Loucy (cell line): ENCODE results near the gene SULT2B1.
"Not testable (repeated sequence)": the region's sequence is repeated elsewhere in the genome, so short reads cannot be mapped to it uniquely, and the experiment has no call there.

Source experiments
- H2AFZ ChIP-seq: fragments of 200-600 bp; sonication (generic); 2 replicates; pipeline ENCODE4 v1.6.0; 2016; ENCODE audit warnings: antibody characterized with exemption, mild to moderate bottlenecking, low read length, moderate library complexity
- H3F3A ChIP-seq: fragments of 200-600 bp; 2 replicates; pipeline ENCODE4 v1.6.0; 2016; ENCODE audit warnings: antibody characterized with exemption, low read depth, mild to moderate bottlenecking
- H3K27me3 ChIP-seq: fragments of 200-600 bp; sonication (generic); 2 replicates; pipeline ENCODE4 v1.6.1; 2014; ENCODE audit warnings: low read length, mild to moderate bottlenecking; ENCODE audit not compliant: insufficient read depth, poor library complexity, severe bottlenecking
- H3K36me3 ChIP-seq: fragments of 200-600 bp; sonication (generic); 2 replicates; pipeline ENCODE4 v1.6.1; 2016; ENCODE audit warnings: low read length; ENCODE audit not compliant: insufficient read depth
- H3K4me1 ChIP-seq: fragments of 200-600 bp; sonication (generic); 2 replicates; pipeline ENCODE4 v1.5.1; 2014; ENCODE audit warnings: low read length, mild to moderate bottlenecking; ENCODE audit not compliant: insufficient read depth, poor library complexity, severe bottlenecking
- H3K4me2 ChIP-seq: fragments of 200-600 bp; sonication (generic); 2 replicates; pipeline ENCODE4 v1.6.0; 2014; ENCODE audit warnings: antibody characterized with exemption, low read length, low read depth, mild to moderate bottlenecking; ENCODE audit not compliant: poor library complexity, severe bottlenecking
- H3K4me3 ChIP-seq: fragments of 200-600 bp; sonication (generic); 2 replicates; pipeline ENCODE4 v1.5.1; 2014; ENCODE audit warnings: low read length, mild to moderate bottlenecking, mixed read lengths; ENCODE audit not compliant: poor library complexity, severe bottlenecking
- H3K79me2 ChIP-seq: fragments of 200-600 bp; sonication (generic); 2 replicates; pipeline ENCODE4 v1.6.1; 2014; ENCODE audit warnings: low read length; ENCODE audit not compliant: insufficient read depth
- H3K9ac ChIP-seq: fragments of 200-600 bp; sonication (generic); 2 replicates; pipeline ENCODE4 v1.6.0; 2014; ENCODE audit warnings: mild to moderate bottlenecking, low read depth, low read length, moderate library complexity; ENCODE audit not compliant: poor library complexity, severe bottlenecking
- H3K9me2 ChIP-seq: fragments of 200-600 bp; sonication (generic); replicated peaks from 2 replicates; pipeline ENCODE4 v1.6.1; 2016; ENCODE audit warnings: low read depth, low read length, mixed read lengths
- H3K9me3 ChIP-seq: fragments of 200-600 bp; sonication (generic); 2 replicates; pipeline ENCODE4 v1.6.1; 2014; ENCODE audit warnings: mild to moderate bottlenecking, antibody characterized with exemption, low read length, low read depth; ENCODE audit not compliant: insufficient read depth
- H4K20me1 ChIP-seq: fragments of 200-600 bp; sonication (generic); 2 replicates; pipeline ENCODE4 v1.6.0; 2014; ENCODE audit warnings: antibody characterized with exemption, low read length, mild to moderate bottlenecking; ENCODE audit not compliant: insufficient read depth, poor library complexity, severe bottlenecking
- CTCF ChIP-seq: fragments of 200-600 bp; sonication (generic); conservative IDR thresholded peaks from 2 replicates; pipeline ENCODE4 v1.5.1; 2014; ENCODE audit warnings: mild to moderate bottlenecking, antibody characterized with exemption, low read length
- EZH2phosphoT487 ChIP-seq: fragments of 200-600 bp; IDR thresholded peaks from 2 replicates; pipeline ENCODE4 v1.6.1; 2018; ENCODE audit warnings: antibody characterized with exemption, mild to moderate bottlenecking, moderate library complexity, borderline replicate concordance

SULT2B1 gene

GRCh38 chr19:48573163-48573505 lies 21.2 kb downstream of the SULT2B1 start:
- H3K4me1 ChIP-seq, result no peaks in the 10 kb centered on the region
- H3K27me3 ChIP-seq, result no peaks in the 10 kb centered on the region
- H3K36me3 ChIP-seq, result no peaks in the 10 kb centered on the region
- H3F3A ChIP-seq, result no peaks in the 10 kb centered on the region
- no peak overlapping the region for H2AFZ ChIP-seq
- no peak overlapping the region for H3K4me2 ChIP-seq
- H3K4me3 ChIP-seq, result no peak overlapping the region
- TF ChIP-seq EZH2phosphoT487, result no peak
- TF ChIP-seq CTCF, result no peak
- no peaks in the 10 kb centered on the region for H3K9me3 ChIP-seq
- no peak overlapping the region for H3K9ac ChIP-seq
- no peaks in the 10 kb centered on the region for H3K9me2 ChIP-seq
- no peaks in the 10 kb centered on the region for H4K20me1 ChIP-seq
- no peaks in the 10 kb centered on the region for H3K79me2 ChIP-seq

- no peaks in the 10 kb centered on the region for H3K79me2 ChIP-seq
- H3K27me3 ChIP-seq, result no peaks in the 10 kb centered on the region
- H3K4me2 ChIP-seq, result no peak overlapping the region
- H3K9me3 ChIP-seq, result no peaks in the 10 kb centered on the region
- no peaks in the 10 kb centered on the region for H3F3A ChIP-seq
- H3K4me3 ChIP-seq, result no peak overlapping the region
- H3K9ac ChIP-seq, result no peak overlapping the region
- H2AFZ ChIP-seq, result no peak overlapping the region
- H3K36me3 ChIP-seq, result no peaks in the 10 kb centered on the region
- H3K4me1 ChIP-seq, result no peaks in the 10 kb centered on the region
- no peak for TF ChIP-seq CTCF
- no peak for TF ChIP-seq EZH2phosphoT487
- H3K9me2 ChIP-seq, result no peaks in the 10 kb centered on the region
- H4K20me1 ChIP-seq, result no peaks in the 10 kb centered on the region
Observed at GRCh38 chr19:48575931-48576622, 24.1 kb downstream of the SULT2B1 start.

DNA sequence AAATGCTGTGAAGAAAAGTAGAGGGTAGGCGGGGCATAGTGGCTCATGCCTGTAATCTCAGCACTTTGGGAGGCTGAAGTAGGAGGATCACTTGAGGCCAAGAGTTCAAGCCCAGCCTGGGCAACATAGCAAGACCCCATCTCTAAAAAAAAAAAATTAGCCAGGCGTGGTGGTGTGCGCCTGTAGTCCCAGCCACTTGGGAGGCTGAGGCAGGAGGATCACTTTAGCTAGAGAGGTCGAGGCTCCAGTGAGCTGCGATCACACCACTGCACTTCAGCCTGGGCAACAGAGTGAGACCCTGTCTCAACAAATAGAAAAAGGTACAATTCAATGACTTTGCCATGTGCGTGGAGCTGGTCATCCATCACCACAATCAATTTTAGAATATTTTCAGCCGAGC lies 25.9 kb downstream of the SULT2B1 start:
- not testable (repeated sequence) for H3K4me2 ChIP-seq, H3K9me3 ChIP-seq, H4K20me1 ChIP-seq, H3K27me3 ChIP-seq, H3K4me3 ChIP-seq, H3F3A ChIP-seq, H3K36me3 ChIP-seq, H3K9ac ChIP-seq, H3K4me1 ChIP-seq, H3K79me2 ChIP-seq, H2AFZ ChIP-seq, H3K9me2 ChIP-seq

DNA sequence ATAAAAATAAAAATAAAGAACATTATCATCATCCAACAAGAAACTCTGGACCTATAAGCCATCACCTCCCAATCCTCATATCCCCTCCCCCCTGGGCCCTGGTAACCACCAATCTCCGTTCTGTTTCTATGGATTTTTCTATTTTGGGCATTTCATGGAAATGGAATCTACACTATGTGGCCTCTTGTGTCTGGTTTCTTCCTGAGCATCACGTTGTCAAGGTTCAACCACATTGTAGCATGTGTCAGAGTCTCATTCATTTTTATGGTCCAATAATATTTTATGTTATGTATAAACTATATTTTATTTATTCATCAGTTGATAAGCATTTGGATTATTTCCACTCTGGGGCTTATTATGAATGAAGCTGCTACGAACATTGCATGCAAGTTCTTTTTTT lies 26.9 kb downstream of the SULT2B1 start:
- Histone ChIP-seq H3K79me2 (no peaks in the 10 kb centered on the region), H3K27me3 (no peaks in the 10 kb centered on the region), H3K36me3 (no peaks in the 10 kb centered on the region), H3K4me3 (no peak overlapping the region), H3K9me2 (no peaks in the 10 kb centered on the region), H3K4me2 (no peak overlapping the region), H3K9ac (no peak overlapping the region), H3F3A (no peaks in the 10 kb centered on the region), H2AFZ (no peak overlapping the region), H3K4me1 (peaks cover under 1% of the 10 kb centered on the region), H3K9me3 (no peaks in the 10 kb centered on the region), H4K20me1 (no peaks in the 10 kb centered on the region)
- TF ChIP-seq EZH2phosphoT487, result no peak
- TF ChIP-seq CTCF, result no peak
